ENCODE data around the gene FCER2. TPM values are rescaled to one million over a fixed set of nuclear protein-coding genes. Genes with fewer than 3 reads are reported as not detected.
"Not testable (repeated sequence)": the region's sequence is repeated elsewhere in the genome, so short reads cannot be mapped to it uniquely, and the experiment has no call there.

The FCER2 gene
- total RNA-seq, 4 donors from 2014 or later = 0.28 TPM; not detected in 3

GRCh38 chr19:7647156-7647555, 54.8 kb downstream of the FCER2 start:
- DNase-seq = no peak
- Histone ChIP-seq H3K4me1 (no peaks in the 10 kb centered on the region), H3K27ac (no peak overlapping the region), H3K4me3 (no peak overlapping the region), H3K36me3 (no peaks in the 10 kb centered on the region), H3K27me3 (peaks cover 0 to 7% of the 10 kb centered on the region in 2 donors), H3K9me3 (no peaks in the 10 kb centered on the region)
- TF ChIP-seq POLR2A (IDR thresholded peaks at IDR 0.05) (no peak), CTCF (IDR thresholded peaks at IDR 0.05) (no peak)
- intact Hi-C loops (cut with DNase I; ENCODE audit: low total_unique reads) = no loop called here

GRCh38 chr19:7646426-7646700, 55.6 kb downstream of the FCER2 start:
- no peaks in the 10 kb centered on the region for H3K4me1 ChIP-seq
- intact Hi-C loops (cut with DNase I; ENCODE audit: low total_unique reads) = no loop called here
- no peak for DNase-seq
- H3K27me3 ChIP-seq = peaks cover 0 to 3% of the 10 kb centered on the region in 2 donors
- no peaks in the 10 kb centered on the region for H3K36me3 ChIP-seq
- H3K27ac ChIP-seq = no peak overlapping the region
- no peak overlapping the region for H3K4me3 ChIP-seq
- H3K9me3 ChIP-seq = no peaks in the 10 kb centered on the region
- no peak for TF ChIP-seq CTCF (IDR thresholded peaks at IDR 0.05)
- TF ChIP-seq POLR2A (IDR thresholded peaks at IDR 0.05) = no peak

- intact Hi-C loops (cut with DNase I; ENCODE audit: low total_unique reads) = no loop called here
- Histone ChIP-seq H3K4me1 (no peaks in the 10 kb centered on the region), H3K36me3 (no peaks in the 10 kb centered on the region), H3K27me3 (no peaks in the 10 kb centered on the region), H3K27ac (no peak overlapping the region), H3K9me3 (no peaks in the 10 kb centered on the region), H3K4me3 (no peak overlapping the region)
- DNase-seq = no peak
- no peak for TF ChIP-seq CTCF (IDR thresholded peaks at IDR 0.05)
- TF ChIP-seq POLR2A (IDR thresholded peaks at IDR 0.05) = no peak
These were observed 56.1 kb downstream of the FCER2 start for GRCh38 chr19:7645656-7646425.

GRCh38 chr19:7645163-7645562, 56.8 kb downstream of the FCER2 start:
- TF ChIP-seq POLR2A (IDR thresholded peaks at IDR 0.05) (no peak), CTCF (IDR thresholded peaks at IDR 0.05) (no peak)

GRCh38 chr19:7644550-7644877, 57.4 kb downstream of the FCER2 start:
- H3K9me3 ChIP-seq = no peaks in the 10 kb centered on the region
- H3K27me3 ChIP-seq = no peaks in the 10 kb centered on the region
- H3K27ac ChIP-seq = no peak overlapping the region
- DNase-seq = no peak
- no peaks in the 10 kb centered on the region for H3K4me1 ChIP-seq
- intact Hi-C loops (cut with DNase I; ENCODE audit: low total_unique reads) = no loop called here
- no peaks in the 10 kb centered on the region for H3K36me3 ChIP-seq
- no peak overlapping the region for H3K4me3 ChIP-seq
- no peak for TF ChIP-seq POLR2A (IDR thresholded peaks at IDR 0.05)
- no peak for TF ChIP-seq CTCF (IDR thresholded peaks at IDR 0.05)

More at GRCh38 chr19:7645163-7645562, 56.8 kb downstream of the FCER2 start:
- no peaks in the 10 kb centered on the region for H3K4me1 ChIP-seq
- H3K36me3 ChIP-seq = no peaks in the 10 kb centered on the region
- H3K4me3 ChIP-seq = no peak overlapping the region
- DNase-seq = no peak
- intact Hi-C loops (cut with DNase I; ENCODE audit: low total_unique reads) = no loop called here
- no peak overlapping the region for H3K27ac ChIP-seq
- no peaks in the 10 kb centered on the region for H3K27me3 ChIP-seq
- no peaks in the 10 kb centered on the region for H3K9me3 ChIP-seq

GRCh38 chr19:7643629-7644549, 58.0 kb downstream of the FCER2 start:
- H3K4me3 ChIP-seq; intact Hi-C loops (cut with DNase I; ENCODE audit: low total_unique reads); H3K4me1 ChIP-seq; H3K27ac ChIP-seq; H3K36me3 ChIP-seq; DNase-seq; H3K9me3 ChIP-seq; H3K27me3 ChIP-seq: not testable (repeated sequence)
